Upper lobe of left lung (tissue), 4 donors: ENCODE measurements around the gene ENO3.

Source experiments
- EP300 ChIP-seq, 4 donors: sonication (generic); formaldehyde crosslinking; IDR thresholded peaks; one replicate each; pipeline ENCODE4 v1.5.1; 2017; ENCODE audit warnings: antibody characterized with exemption in 4 of 4, control low read depth in 2 of 4
- POLR2AphosphoS5 ChIP-seq, 2 donors: sonication (generic); formaldehyde crosslinking; IDR thresholded peaks; one replicate each; pipeline ENCODE4 v1.5.1; 2017; ENCODE audit warnings: antibody characterized with exemption in 2 of 2
- TF ChIP-seq, protein P1 (sequence below), 6 experiments: fragments of 450-650 bp in 4 of 6; fragments of 200-600 bp in 2 of 6; sonication (generic) in 2 of 6; IDR thresholded peaks; one replicate each; pipeline ENCODE4 v1.5.1; 2016 to 2019; ENCODE audit warnings: antibody characterized with exemption in 6 of 6

DNA sequence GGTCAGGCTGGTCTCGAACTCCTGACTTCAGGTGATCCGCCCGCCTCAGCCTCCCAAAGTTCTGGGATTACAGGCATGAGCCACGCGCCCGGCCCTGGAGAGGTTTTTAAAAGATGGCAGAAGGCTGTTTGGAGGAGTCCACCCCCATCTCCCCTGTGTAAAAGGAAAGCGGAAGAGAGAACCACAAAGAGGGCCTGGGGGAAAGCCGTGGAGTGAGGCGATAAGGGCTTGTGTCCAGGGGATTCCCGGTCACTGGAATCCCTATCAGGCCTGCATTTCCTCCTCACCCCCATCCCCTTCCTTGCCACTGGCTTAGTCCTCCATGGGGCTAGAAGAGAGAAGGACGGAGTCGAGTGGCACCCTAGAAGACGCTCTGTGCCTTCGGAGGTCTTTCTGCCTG, 19.0 kb upstream of the ENO3 start, which contains the start of gene GP1BA:
- TF ChIP-seq, protein P1, sequence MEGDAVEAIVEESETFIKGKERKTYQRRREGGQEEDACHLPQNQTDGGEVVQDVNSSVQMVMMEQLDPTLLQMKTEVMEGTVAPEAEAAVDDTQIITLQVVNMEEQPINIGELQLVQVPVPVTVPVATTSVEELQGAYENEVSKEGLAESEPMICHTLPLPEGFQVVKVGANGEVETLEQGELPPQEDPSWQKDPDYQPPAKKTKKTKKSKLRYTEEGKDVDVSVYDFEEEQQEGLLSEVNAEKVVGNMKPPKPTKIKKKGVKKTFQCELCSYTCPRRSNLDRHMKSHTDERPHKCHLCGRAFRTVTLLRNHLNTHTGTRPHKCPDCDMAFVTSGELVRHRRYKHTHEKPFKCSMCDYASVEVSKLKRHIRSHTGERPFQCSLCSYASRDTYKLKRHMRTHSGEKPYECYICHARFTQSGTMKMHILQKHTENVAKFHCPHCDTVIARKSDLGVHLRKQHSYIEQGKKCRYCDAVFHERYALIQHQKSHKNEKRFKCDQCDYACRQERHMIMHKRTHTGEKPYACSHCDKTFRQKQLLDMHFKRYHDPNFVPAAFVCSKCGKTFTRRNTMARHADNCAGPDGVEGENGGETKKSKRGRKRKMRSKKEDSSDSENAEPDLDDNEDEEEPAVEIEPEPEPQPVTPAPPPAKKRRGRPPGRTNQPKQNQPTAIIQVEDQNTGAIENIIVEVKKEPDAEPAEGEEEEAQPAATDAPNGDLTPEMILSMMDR (IDR thresholded peaks at IDR 0.05): no peak
- TF ChIP-seq POLR2AphosphoS5 (IDR thresholded peaks at IDR 0.05) (no peak), EP300 (IDR thresholded peaks at IDR 0.05) (no peak)
